HG02870 (cell line): ENCODE data around the gene WSB1.
"Not testable (repeated sequence)": the region's sequence is repeated elsewhere in the genome, so short reads cannot be mapped to it uniquely, and the experiment has no call there.

Source experiments
- ATAC-seq: cut with Tn5 transposase; IDR thresholded peaks from one replicate; pipeline ENCODE4 v1.9.1; 2021; ENCODE audit warnings: mild to moderate bottlenecking, moderate library complexity; ENCODE audit not compliant: unreplicated experiment

WSB1 gene

GRCh38 chr17:27315322-27315721 lies 21.4 kb downstream of the WSB1 start:
- ATAC-seq, result no peak

- ATAC-seq, result no peak
Observed at GRCh38 chr17:27315796-27316465, 22.0 kb downstream of the WSB1 start.

GRCh38 chr17:27318228-27318627 lies 24.3 kb downstream of the WSB1 start:
- no peak for ATAC-seq

GRCh38 chr17:27318633-27319032 lies 24.7 kb downstream of the WSB1 start:
- ATAC-seq, result no peak

GRCh38 chr17:27319541-27320221 lies 25.8 kb downstream of the WSB1 start:
- no peak for ATAC-seq

GRCh38 chr17:27320222-27320560 lies 26.3 kb downstream of the WSB1 start:
- ATAC-seq, result no peak

- no peak for ATAC-seq
Observed at GRCh38 chr17:27321372-27321771, 27.5 kb downstream of the WSB1 start.

- ATAC-seq, result no peak
Observed at GRCh38 chr17:27322026-27322425, 28.1 kb downstream of the WSB1 start.

- ATAC-seq, result no peak
Observed at GRCh38 chr17:27322690-27323508, 29.0 kb downstream of the WSB1 start.

- ATAC-seq, result no peak
Observed at GRCh38 chr17:27323538-27324215, 29.8 kb downstream of the WSB1 start.

GRCh38 chr17:27324771-27325339 lies 30.9 kb downstream of the WSB1 start:
- no peak for ATAC-seq

- no peak for ATAC-seq
Observed at GRCh38 chr17:27326051-27326450, 32.1 kb downstream of the WSB1 start.

GRCh38 chr17:27326585-27326984 lies 32.7 kb downstream of the WSB1 start:
- ATAC-seq, result no peak

- no peak for ATAC-seq
Observed at GRCh38 chr17:27327397-27327796, 33.5 kb downstream of the WSB1 start.

GRCh38 chr17:27327871-27328270 lies 34.0 kb downstream of the WSB1 start:
- no peak for ATAC-seq

- ATAC-seq, result not testable (repeated sequence)
Observed at GRCh38 chr17:27328686-27329085, 34.8 kb downstream of the WSB1 start.

- no peak for ATAC-seq
Observed at GRCh38 chr17:27329146-27329805, 35.4 kb downstream of the WSB1 start.

GRCh38 chr17:27332047-27332393 lies 38.1 kb downstream of the WSB1 start:
- ATAC-seq, result no peak

- peak; percentile 83 for ATAC-seq
Observed at GRCh38 chr17:27332485-27333409, 38.8 kb downstream of the WSB1 start.
